Central memory CD8-positive, alpha-beta T cell (primary cell): ENCODE measurements around the gene CBLB.

Experiments used
- ATAC-seq: fragments of 150-1000 bp; cut with Tn5 transposase; replicated peaks from 2 replicates; pipeline ENCODE4 v1.10.0; 2022; ENCODE audit warnings: mild to moderate bottlenecking, moderate FRiP score, moderate number of reproducible peaks; ENCODE audit not compliant: poor library complexity, severe bottlenecking; ENCODE audit errors: extremely low read depth
- DNase-seq, 2 donors: peaks; one replicate each; pipeline ENCODE4 v3.0.0; 2021; ENCODE audit warnings: low spot score in 2 of 2
- H3K27ac Mint-ChIP-seq: one replicate; pipeline ENCODE4 v1.8.0; 2022; ENCODE audit warnings: low read depth, mild to moderate bottlenecking, moderate library complexity, mixed read lengths
- H3K27me3 Mint-ChIP-seq: one replicate; pipeline ENCODE4 v1.8.0; 2022; ENCODE audit warnings: mixed read lengths
- H3K36me3 Mint-ChIP-seq: one replicate; pipeline ENCODE4 v1.8.0; 2022; ENCODE audit warnings: mild to moderate bottlenecking, moderate library complexity, mixed read lengths; ENCODE audit not compliant: insufficient read depth
- H3K4me1 Mint-ChIP-seq: one replicate; pipeline ENCODE4 v1.8.0; 2022; ENCODE audit warnings: mixed read lengths
- H3K4me3 Mint-ChIP-seq: one replicate; pipeline ENCODE4 v1.8.0; 2022; ENCODE audit warnings: mild to moderate bottlenecking, moderate library complexity, mixed read lengths
- H3K9me3 Mint-ChIP-seq: one replicate; pipeline ENCODE4 v1.8.0; 2022; ENCODE audit warnings: mixed read lengths

Gene CBLB

GRCh38 chr3:105714453-105714852 lies 154.4 kb downstream of the CBLB start:
- no peak overlapping the region for H3K27ac Mint-ChIP-seq
- H3K27me3 Mint-ChIP-seq, result no peaks in the 10 kb centered on the region
- no peak overlapping the region for H3K4me3 Mint-ChIP-seq
- H3K4me1 Mint-ChIP-seq, result peaks cover 7% of the 10 kb centered on the region
- H3K9me3 Mint-ChIP-seq, result no peaks in the 10 kb centered on the region
- DNase-seq (no peak), ATAC-seq (no peak)
- peaks cover 37% of the 10 kb centered on the region for H3K36me3 Mint-ChIP-seq

GRCh38 chr3:105708980-105709379 lies 159.8 kb downstream of the CBLB start:
- Mint-ChIP-seq H3K4me3 (no peak overlapping the region), H3K27ac (no peak overlapping the region), H3K36me3 (peaks cover 21% of the 10 kb centered on the region), H3K9me3 (no peaks in the 10 kb centered on the region), H3K27me3 (no peaks in the 10 kb centered on the region), H3K4me1 (no peaks in the 10 kb centered on the region)
- no peak for DNase-seq
- no peak for ATAC-seq

- Mint-ChIP-seq H3K27ac (no peak overlapping the region), H3K4me3 (no peak overlapping the region), H3K4me1 (peaks cover 4% of the 10 kb centered on the region), H3K27me3 (no peaks in the 10 kb centered on the region), H3K9me3 (no peaks in the 10 kb centered on the region), H3K36me3 (peaks cover 26% of the 10 kb centered on the region)
- DNase-seq (no peak), ATAC-seq (no peak)
Observed at GRCh38 chr3:105707009-105707408, 161.8 kb downstream of the CBLB start.

GRCh38 chr3:105704726-105705410 lies 163.9 kb downstream of the CBLB start:
- H3K27me3 Mint-ChIP-seq, result no peaks in the 10 kb centered on the region
- DNase-seq, result no peak
- no peaks in the 10 kb centered on the region for H3K9me3 Mint-ChIP-seq
- peaks cover 32% of the 10 kb centered on the region for H3K36me3 Mint-ChIP-seq
- H3K4me3 Mint-ChIP-seq, result no peak overlapping the region
- ATAC-seq, result no peak
- no peak overlapping the region for H3K27ac Mint-ChIP-seq
- H3K4me1 Mint-ChIP-seq, result peaks cover 16% of the 10 kb centered on the region

- no peak overlapping the region for H3K4me3 Mint-ChIP-seq
- no peaks in the 10 kb centered on the region for H3K27me3 Mint-ChIP-seq
- H3K36me3 Mint-ChIP-seq, result peaks cover 31% of the 10 kb centered on the region
- ATAC-seq, result no peak
- no peak for DNase-seq
- peaks cover 42% of the 10 kb centered on the region for H3K4me1 Mint-ChIP-seq
- peak overlapping the region; percentile 53 for H3K27ac Mint-ChIP-seq
- H3K9me3 Mint-ChIP-seq, result no peaks in the 10 kb centered on the region
Observed at GRCh38 chr3:105700575-105700974, 168.2 kb downstream of the CBLB start.

- no peaks in the 10 kb centered on the region for H3K27me3 Mint-ChIP-seq
- ATAC-seq, result no peak
- peak overlapping the region; percentile 82 for H3K27ac Mint-ChIP-seq
- no peak overlapping the region for H3K4me3 Mint-ChIP-seq
- peaks cover 44% of the 10 kb centered on the region for H3K4me1 Mint-ChIP-seq
- H3K36me3 Mint-ChIP-seq, result peaks cover 12% of the 10 kb centered on the region
- H3K9me3 Mint-ChIP-seq, result no peaks in the 10 kb centered on the region
- DNase-seq, result no peak
Observed at GRCh38 chr3:105691633-105692032, 177.2 kb downstream of the CBLB start.

- H3K27ac Mint-ChIP-seq, result no peak overlapping the region
- no peaks in the 10 kb centered on the region for H3K9me3 Mint-ChIP-seq
- ATAC-seq (no peak), DNase-seq (no peak)
- peaks cover 14% of the 10 kb centered on the region for H3K36me3 Mint-ChIP-seq
- no peaks in the 10 kb centered on the region for H3K27me3 Mint-ChIP-seq
- peaks cover 45% of the 10 kb centered on the region for H3K4me1 Mint-ChIP-seq
- H3K4me3 Mint-ChIP-seq, result no peak overlapping the region
Observed at GRCh38 chr3:105691053-105691452, 177.8 kb downstream of the CBLB start.

GRCh38 chr3:105688821-105689220 lies 180.0 kb downstream of the CBLB start:
- Mint-ChIP-seq H3K36me3 (peaks cover 25% of the 10 kb centered on the region), H3K27ac (peak overlapping the region; percentile 77), H3K9me3 (no peaks in the 10 kb centered on the region), H3K4me1 (peaks cover 45% of the 10 kb centered on the region), H3K27me3 (no peaks in the 10 kb centered on the region), H3K4me3 (no peak overlapping the region)
- DNase-seq (no peak), ATAC-seq (no peak)

GRCh38 chr3:105686278-105686897 lies 182.4 kb downstream of the CBLB start:
- DNase-seq (no peak), ATAC-seq (no peak)
- Mint-ChIP-seq H3K4me1 (peaks cover 24% of the 10 kb centered on the region), H3K4me3 (no peak overlapping the region), H3K27me3 (no peaks in the 10 kb centered on the region), H3K9me3 (no peaks in the 10 kb centered on the region), H3K27ac (peak overlapping the region; percentile 94), H3K36me3 (peaks cover 30% of the 10 kb centered on the region)

GRCh38 chr3:105679951-105680350 lies 188.9 kb downstream of the CBLB start:
- Mint-ChIP-seq H3K4me3 (no peak overlapping the region), H3K27ac (peak overlapping the region; percentile 2), H3K27me3 (no peaks in the 10 kb centered on the region), H3K9me3 (no peaks in the 10 kb centered on the region), H3K36me3 (peaks cover 52% of the 10 kb centered on the region), H3K4me1 (peaks cover under 1% of the 10 kb centered on the region)
- no peak for ATAC-seq
- no peak for DNase-seq

GRCh38 chr3:105678017-105678416 lies 190.8 kb downstream of the CBLB start:
- Mint-ChIP-seq H3K27me3 (no peaks in the 10 kb centered on the region), H3K4me1 (peaks cover 15% of the 10 kb centered on the region), H3K4me3 (no peak overlapping the region), H3K36me3 (peaks cover 59% of the 10 kb centered on the region), H3K9me3 (no peaks in the 10 kb centered on the region), H3K27ac (peak overlapping the region; percentile 35)
- ATAC-seq (no peak), DNase-seq (no peak)

GRCh38 chr3:105676621-105677300 lies 192.1 kb downstream of the CBLB start:
- H3K27me3 Mint-ChIP-seq, result no peaks in the 10 kb centered on the region
- ATAC-seq (no peak), DNase-seq (no peak)
- no peaks in the 10 kb centered on the region for H3K9me3 Mint-ChIP-seq
- H3K27ac Mint-ChIP-seq, result peak overlapping the region; percentile 38
- no peak overlapping the region for H3K4me3 Mint-ChIP-seq
- peaks cover 15% of the 10 kb centered on the region for H3K4me1 Mint-ChIP-seq
- peaks cover 59% of the 10 kb centered on the region for H3K36me3 Mint-ChIP-seq
